ENCODE results near the gene TLCD1. TPM values are rescaled to one million over a fixed set of nuclear protein-coding genes. Genes with fewer than 3 reads are reported as not detected.

The TLCD1 gene
- polyA plus RNA-seq, 1 experiment = 9.8 TPM

- Histone ChIP-seq H3K27me3 (ENCODE audit: control insufficient read depth, insufficient read depth, low read length) (no peaks in the 10 kb centered on the region), H3K36me3 (ENCODE audit: control insufficient read depth, insufficient read depth, low read length) (peaks cover 28% of the 10 kb centered on the region), H3K4me3 (ENCODE audit: low read depth, low read length) (no peak overlapping the region)
- TF ChIP-seq CTCF (IDR thresholded peaks at IDR 0.05; ENCODE audit: insufficient read depth, low read depth, low read length) = no peak
- ChIA-PET POLR2A (no interaction called here), CTCF (interaction anchor here (2.3 kb wide), 1 partner anchor 22 kb away, joined by 8 read pairs; the partner anchor contains the start of gene TLCD1)
- no peak for DNase-seq (ENCODE audit: low read depth)
Measured at GRCh38 chr17:28704219-28704858, 21.7 kb downstream of the TLCD1 start.

GRCh38 chr17:28703552-28704218 is 22.3 kb downstream of the TLCD1 start:
- TF ChIP-seq CTCF (IDR thresholded peaks at IDR 0.05; ENCODE audit: insufficient read depth, low read depth, low read length) = no peak
- Histone ChIP-seq H3K36me3 (ENCODE audit: control insufficient read depth, insufficient read depth, low read length) (peaks cover 34% of the 10 kb centered on the region), H3K27me3 (ENCODE audit: control insufficient read depth, insufficient read depth, low read length) (no peaks in the 10 kb centered on the region), H3K4me3 (ENCODE audit: low read depth, low read length) (no peak overlapping the region)
- ChIA-PET CTCF (no interaction called here), POLR2A (no interaction called here)
- no peak for DNase-seq (ENCODE audit: low read depth)

- peaks cover 41% of the 10 kb centered on the region for H3K36me3 ChIP-seq (ENCODE audit: control insufficient read depth, insufficient read depth, low read length)
Measured at GRCh38 chr17:28702752-28703150, 23.3 kb downstream of the TLCD1 start.

GRCh38 chr17:28702026-28702751 is 23.8 kb downstream of the TLCD1 start:
- Histone ChIP-seq H3K27me3 (ENCODE audit: control insufficient read depth, insufficient read depth, low read length) (no peaks in the 10 kb centered on the region), H3K4me3 (ENCODE audit: low read depth, low read length) (no peak overlapping the region), H3K36me3 (ENCODE audit: control insufficient read depth, insufficient read depth, low read length) (peaks cover 47% of the 10 kb centered on the region)
- TF ChIP-seq CTCF (IDR thresholded peaks at IDR 0.05; ENCODE audit: insufficient read depth, low read depth, low read length) = no peak
- ChIA-PET CTCF (interaction anchor here (1.1 to 1.9 kb wide), 2 partner anchors 9 to 25 kb away, joined by 4 to 5 read pairs; partner anchors contain the start of gene PROCA1), POLR2A (no interaction called here)
- DNase-seq (ENCODE audit: low read depth) = no peak

More at GRCh38 chr17:28702752-28703150, 23.3 kb downstream of the TLCD1 start:
- H3K4me3 ChIP-seq (ENCODE audit: low read depth, low read length) = no peak overlapping the region
- no peak for DNase-seq (ENCODE audit: low read depth)
- TF ChIP-seq CTCF (IDR thresholded peaks at IDR 0.05; ENCODE audit: insufficient read depth, low read depth, low read length) = no peak
- H3K27me3 ChIP-seq (ENCODE audit: control insufficient read depth, insufficient read depth, low read length) = no peaks in the 10 kb centered on the region
- POLR2A ChIA-PET = no interaction called here
- CTCF ChIA-PET = interaction anchor here (1.1 to 1.9 kb wide), 2 partner anchors 9 to 24 kb away, joined by 4 to 5 read pairs; partner anchors contain the start of gene PROCA1

All from BJ (cell line).